Renal cortex interstitium (tissue), 11 donors: ENCODE measurements around the gene SMIM20. TPM values are rescaled to one million over a fixed set of nuclear protein-coding genes. Genes with fewer than 3 reads are reported as not detected.

ENCODE experiments used
- DNase-seq, 11 donors: peaks; one replicate each; pipeline ENCODE4 v3.0.0-alpha.2; 2013; ENCODE audit warnings: low read depth in 9 of 11, low spot score in 4 of 11; ENCODE audit errors: extremely low read depth in 1 of 11
- polyA plus RNA-seq, 3 donors: library from polyadenylated mRNA; unstranded; fragments of 120-200 nt; gene quantifications; one replicate each; pipeline ENCODE4 v1.2.1, GENCODE V29; 2013; ENCODE audit not compliant: insufficient read length in 3 of 3

SMIM20 gene
- polyA plus RNA-seq, 3 donors, result 43.9 to 54.3 (median 46.4) TPM

- DNase-seq, result no peak
Measured at GRCh38 chr4:25914670-25915352, 791 bp downstream of the SMIM20 start.

DNA sequence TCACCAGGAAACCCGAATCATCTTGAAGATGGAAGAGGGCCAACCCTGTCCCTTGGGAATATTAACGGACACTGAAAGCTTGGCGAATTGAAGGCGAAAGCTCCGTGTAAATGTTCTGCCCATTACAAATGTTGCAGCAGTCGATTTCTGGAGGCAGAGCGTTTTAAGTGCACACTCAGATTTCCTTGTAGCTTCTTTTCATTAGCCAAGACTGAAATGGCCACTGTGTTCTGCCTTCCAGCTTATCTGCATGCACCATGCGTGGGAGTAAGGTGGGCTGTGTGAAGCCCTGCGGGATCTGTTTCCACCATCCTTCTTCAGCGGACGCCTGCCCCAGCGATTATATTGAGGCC, 1.3 kb downstream of the SMIM20 start:
- DNase-seq, result no peak

DNA sequence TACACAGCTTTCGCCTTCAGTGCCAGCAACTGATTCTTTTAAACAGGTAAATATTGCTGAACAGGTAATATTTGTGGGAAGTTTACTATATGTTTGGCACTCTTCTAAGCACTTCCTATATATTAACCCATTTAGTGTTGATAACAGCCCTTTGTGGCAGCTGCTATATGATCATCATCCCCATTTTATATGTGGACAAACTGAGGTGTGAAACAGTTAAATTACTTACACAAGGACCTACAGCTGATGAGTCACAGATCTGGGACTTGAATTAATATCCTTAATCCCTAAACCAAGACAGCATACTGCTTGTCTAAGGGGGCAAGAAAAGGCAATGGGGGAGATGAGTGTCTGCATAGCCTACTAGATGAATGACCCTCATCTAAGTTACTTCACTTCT, 2.9 kb downstream of the SMIM20 start:
- DNase-seq, result no peak

GRCh38 chr4:25919676-25920075, 5.7 kb downstream of the SMIM20 start:
- no peak for DNase-seq

DNA sequence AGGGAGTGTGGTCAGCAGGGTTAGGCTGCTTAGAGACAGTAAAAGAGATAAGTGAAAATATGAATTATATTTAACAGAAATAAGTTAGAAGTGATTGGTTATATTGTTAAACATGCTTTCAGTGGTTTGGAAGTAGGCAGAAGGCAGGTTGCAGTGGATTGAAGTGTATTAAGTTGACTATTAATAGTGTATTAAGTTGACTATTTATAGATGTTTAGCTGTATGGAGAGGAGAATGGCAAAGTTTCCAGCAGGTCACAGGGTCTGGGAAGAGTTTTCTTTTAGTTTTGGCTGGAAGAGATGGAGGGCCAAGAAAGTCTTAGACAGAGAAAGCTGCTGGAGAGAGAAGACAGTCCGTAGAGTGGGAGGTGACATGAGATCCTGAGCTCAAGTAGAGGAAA, 7.9 kb downstream of the SMIM20 start:
- no peak for DNase-seq

DNA sequence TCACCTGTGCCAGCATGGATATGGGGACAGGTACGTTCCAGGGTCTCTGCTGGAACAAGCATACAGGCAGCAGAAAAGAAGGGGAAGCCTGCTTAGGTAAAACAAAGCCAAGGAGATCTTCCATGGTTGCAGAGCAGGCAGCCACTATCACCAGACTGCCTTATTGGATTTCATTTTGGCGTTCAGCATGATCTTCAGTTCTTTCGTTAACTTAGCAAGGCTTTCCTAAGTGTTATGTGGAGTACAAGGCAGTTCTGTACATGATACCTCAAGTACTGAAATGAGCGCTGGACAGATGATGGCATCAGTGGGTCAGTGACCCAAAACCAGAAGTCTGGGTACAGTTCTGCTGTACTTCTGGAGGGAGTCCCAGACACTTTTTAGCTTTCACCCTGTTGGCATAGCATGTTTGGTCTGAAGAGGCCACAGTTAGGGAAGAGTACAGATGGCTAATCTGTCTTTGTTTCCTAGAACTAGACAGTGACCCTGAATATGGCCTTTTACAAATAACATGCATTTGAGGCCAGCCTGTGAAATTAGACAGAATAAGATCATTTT, 8.9 kb downstream of the SMIM20 start:
- no peak for DNase-seq

DNA sequence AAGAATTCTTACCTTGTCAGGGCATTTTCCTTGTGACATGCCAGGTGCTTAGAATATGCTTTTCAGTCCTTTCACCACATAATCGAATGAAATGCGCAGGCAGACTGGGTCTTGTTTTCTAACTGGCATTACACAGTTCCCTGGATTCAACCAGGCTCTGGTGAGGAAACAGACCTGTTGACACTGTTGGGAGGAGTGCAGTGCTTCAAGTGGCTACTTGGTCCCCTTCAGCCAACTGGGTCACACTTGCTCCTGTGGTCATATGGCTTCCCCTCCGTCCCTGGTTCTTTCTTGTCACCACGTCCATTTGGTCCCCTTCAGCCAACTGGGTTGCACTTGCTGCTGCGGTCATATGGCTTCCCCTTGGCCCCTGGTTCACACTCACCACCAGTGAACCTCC, 9.7 kb downstream of the SMIM20 start:
- no peak for DNase-seq

DNA sequence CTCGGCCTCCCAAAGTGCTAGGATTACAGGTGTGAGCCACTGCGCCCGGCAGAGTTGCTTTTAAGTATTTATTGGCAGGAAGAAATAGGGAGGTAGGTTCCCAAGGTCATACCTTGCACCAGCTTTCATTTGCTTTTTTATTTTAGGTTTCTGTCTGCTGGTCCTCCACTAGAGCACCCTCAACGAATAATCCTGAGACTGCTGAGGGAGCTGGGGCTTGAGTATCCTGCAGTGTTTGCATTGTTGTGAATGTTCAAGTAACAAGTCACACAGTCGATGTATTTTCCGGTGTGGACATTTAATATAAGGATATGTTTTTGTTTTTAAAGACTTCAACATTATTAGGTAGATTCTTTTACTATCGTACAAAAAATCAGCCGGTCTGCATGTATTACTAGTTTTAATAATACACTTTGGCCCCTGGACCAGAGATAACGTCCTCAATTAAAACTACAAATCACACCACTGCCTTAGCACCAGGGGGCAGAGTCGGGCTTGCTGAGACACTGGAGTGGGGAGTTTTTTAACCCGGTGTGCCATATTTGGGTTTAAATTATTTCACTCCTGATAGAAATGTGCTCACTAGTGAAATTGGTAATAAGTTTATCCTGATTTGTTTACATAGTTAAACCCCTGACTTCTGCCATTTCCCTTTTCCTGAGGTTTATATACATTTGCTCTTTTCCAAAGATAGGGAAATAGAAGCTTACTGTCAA, 11.6 kb downstream of the SMIM20 start:
- no peak for DNase-seq

DNA sequence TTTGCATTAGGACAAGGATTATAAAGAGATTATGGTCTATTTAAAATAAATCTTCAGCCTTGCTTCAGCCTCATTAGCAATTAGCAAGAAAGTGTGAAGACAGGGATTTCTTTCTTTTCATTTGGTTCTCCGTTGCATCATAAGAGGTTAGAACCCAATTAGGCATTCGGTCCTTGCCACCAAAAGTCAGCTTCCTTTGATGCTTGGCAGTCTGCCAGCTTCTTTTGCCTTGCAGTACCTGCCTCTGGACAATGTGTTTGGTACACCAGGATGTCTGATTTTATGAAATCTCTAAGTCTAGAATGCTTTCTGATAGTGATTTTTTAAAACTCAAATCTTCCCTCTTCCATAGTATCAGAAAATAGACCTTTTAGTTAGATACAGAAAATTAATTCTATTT, 12.4 kb downstream of the SMIM20 start:
- no peak for DNase-seq

DNA sequence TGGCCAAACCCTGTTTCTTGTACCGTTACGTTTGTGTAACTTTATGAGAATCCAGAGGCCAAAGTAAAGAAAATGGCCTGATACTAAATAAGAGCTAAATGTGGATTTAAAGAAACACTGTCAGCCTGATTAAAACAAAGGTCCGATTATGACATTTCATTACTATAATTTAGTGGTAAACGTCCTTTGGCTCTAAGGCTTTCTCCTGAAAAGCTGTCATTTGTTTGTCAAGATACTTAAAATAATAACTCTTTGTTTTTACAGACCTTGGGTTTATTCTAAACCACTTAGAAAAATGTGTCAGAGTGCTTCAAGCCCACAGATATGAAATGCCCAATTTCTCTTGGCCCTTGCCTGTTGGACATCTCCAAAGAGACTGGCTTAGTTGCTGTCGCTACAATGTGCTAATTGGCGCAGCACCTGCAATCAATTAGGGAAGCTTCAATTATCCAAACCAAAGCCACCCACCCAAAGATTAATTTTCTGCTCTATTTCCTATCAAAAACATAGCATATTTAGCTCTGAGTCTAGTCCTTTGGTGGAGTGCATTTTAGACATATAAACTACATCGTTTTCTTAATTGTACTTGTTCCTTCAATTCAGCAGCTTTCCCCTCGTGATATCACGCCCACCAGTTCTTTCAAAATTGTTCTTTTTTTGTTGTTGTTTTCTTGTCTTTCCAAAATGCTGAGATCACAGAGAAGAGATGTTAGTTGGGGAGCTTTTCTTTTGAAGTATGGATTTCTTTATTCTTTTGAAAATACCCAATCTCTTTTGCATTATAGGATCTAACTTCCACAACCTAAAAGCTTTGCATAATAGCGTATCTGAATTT, 13.6 kb downstream of the SMIM20 start:
- DNase-seq, result no peak

- no peak for DNase-seq
Measured at GRCh38 chr4:25928379-25929297, 14.6 kb downstream of the SMIM20 start.

GRCh38 chr4:25929298-25929686, 15.3 kb downstream of the SMIM20 start:
- no peak for DNase-seq

DNA sequence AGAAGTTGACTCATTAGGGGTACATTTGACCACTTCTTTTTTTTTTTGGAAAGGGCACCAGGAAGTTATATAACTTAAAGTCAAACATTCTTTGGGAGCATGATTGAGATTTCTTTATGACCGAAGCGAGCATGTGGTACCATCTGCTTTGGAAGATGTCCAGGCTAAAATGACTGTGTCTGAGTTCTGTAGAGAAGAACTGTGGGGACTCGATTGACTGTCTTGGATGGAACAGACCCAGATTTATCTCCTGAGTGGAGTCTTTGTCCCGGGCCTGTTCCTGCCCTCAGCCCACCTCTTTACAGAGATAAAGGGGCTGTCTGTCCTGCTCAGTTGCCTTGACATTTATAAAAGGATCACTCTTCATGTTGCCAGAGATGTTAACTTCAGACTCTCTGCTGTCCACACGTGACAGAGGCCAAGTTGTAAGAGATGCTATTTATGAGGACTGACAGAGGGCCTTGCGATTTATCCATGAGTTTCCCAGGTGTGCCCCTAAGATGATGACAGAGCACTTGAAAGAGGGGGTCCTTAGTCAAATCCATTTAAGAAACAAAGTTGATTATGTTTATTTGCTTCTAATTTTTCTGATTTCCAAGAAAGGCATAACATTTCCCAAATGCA, 16.8 kb downstream of the SMIM20 start:
- no peak for DNase-seq

DNA sequence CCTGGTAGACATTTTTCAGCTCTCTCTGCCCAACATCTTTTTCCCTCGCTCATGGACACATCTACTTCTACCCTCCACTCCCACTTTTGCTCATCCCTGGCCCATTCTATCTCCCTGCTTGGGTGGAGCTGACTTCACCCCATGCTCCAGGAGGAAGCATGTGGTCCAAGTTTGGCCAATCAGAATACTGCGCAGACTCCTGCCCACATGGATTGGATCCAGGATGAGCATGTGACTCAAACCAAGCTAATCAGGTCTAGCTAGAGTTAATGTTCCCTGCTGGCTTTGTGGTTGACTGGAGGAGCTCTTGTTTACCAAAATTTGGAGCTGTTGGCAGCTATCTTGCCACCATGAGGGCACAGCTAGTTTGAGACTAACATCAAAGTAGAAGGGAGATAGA, 22.7 kb downstream of the SMIM20 start:
- DNase-seq, result no peak

GRCh38 chr4:25937801-25938200, 23.8 kb downstream of the SMIM20 start:
- DNase-seq, result no peak

DNA sequence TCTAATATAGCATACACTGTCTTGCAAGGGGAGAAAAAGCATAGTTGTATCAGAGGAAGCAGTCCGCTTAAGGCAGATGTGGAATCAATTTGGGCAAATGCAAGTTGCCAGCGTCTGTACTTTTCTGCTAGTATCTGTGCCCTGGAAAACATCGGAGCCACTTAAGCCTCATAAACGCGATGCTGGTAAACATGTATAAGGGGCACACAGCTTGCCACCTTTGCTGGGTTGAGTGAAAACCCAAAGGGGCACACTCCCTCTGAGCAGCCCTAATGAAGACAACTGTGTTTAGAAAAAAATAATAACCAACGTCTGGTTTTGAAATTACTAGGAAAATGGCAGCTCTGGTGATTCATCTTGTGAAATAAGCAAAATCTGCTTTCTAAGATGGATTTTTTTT, 24.3 kb downstream of the SMIM20 start:
- DNase-seq, result no peak

DNA sequence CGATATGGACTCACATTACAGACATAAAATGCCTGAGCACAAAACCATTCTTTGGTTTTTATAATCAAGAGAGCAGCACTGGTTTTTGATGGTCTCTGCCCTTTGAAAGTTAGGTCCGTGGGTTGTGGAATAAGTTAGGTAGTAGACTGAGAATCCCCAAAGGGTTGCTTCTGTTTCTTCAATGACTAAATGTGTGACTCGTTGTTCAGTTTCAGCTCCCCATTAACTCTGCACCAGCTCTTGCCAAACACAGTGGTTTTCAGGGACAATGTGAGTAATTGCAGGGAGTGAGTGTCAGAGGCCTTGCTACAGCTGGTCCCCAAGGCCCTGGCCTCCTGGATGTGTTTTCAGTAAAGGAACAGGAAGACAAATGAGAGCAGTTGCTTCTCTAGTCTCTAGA, 24.8 kb downstream of the SMIM20 start:
- DNase-seq, result no peak

- no peak for DNase-seq
Measured at GRCh38 chr4:25939330-25939729, 25.3 kb downstream of the SMIM20 start.
